ENCODE results near the gene NT5E.

The NT5E gene

GRCh38 chr6:85436939-85437495, 12.9 kb upstream of the NT5E start:
- POLR2A ChIA-PET, result no interaction called here
- CTCF ChIA-PET, result no interaction called here
- TF ChIP-seq CTCF (IDR thresholded peaks at IDR 0.05; ENCODE audit: control extremely low read depth, extremely low read depth, low read depth, missing control alignments), result no peak
- DNase-seq (ENCODE audit: extremely low spot score), result no peak

- CTCF ChIA-PET, result interaction anchor here (0.9 to 3.5 kb wide), 5 partner anchors 13 to 65 kb away, joined by 3 to 16 read pairs (median 4); no protein-coding TSS in a partner anchor
- POLR2A ChIA-PET, result no interaction called here
- no peak for DNase-seq (ENCODE audit: extremely low spot score)
- no peak for TF ChIP-seq CTCF (IDR thresholded peaks at IDR 0.05; ENCODE audit: control extremely low read depth, extremely low read depth, low read depth, missing control alignments)
Measured at GRCh38 chr6:85443349-85444117, 6.3 kb upstream of the NT5E start.

- CTCF ChIA-PET, result interaction anchor here (1.0 to 8.9 kb wide), 11 partner anchors 12 to 226 kb away, joined by 3 to 70 read pairs (median 4); no protein-coding TSS in a partner anchor
- DNase-seq (ENCODE audit: extremely low spot score), result peak; percentile 84
- no peak for TF ChIP-seq CTCF (IDR thresholded peaks at IDR 0.05; ENCODE audit: control extremely low read depth, extremely low read depth, low read depth, missing control alignments)
- POLR2A ChIA-PET, result interaction anchor here (0.6 to 2.1 kb wide), 3 partner anchors 13 to 229 kb away, joined by 3 to 16 read pairs (median 3); no protein-coding TSS in a partner anchor
Measured at GRCh38 chr6:85449388-85449817, 480 bp upstream of the NT5E start.

GRCh38 chr6:85451565-85452306, 1.9 kb downstream of the NT5E start:
- ChIA-PET CTCF (interaction anchor here (0.9 to 8.9 kb wide), 9 partner anchors 9 to 97 kb away, joined by 3 to 70 read pairs (median 4); no protein-coding TSS in a partner anchor), POLR2A (interaction anchor here (0.6 kb wide), 1 partner anchor 210 kb away, joined by 3 read pairs; no protein-coding TSS in a partner anchor)
- no peak for TF ChIP-seq CTCF (IDR thresholded peaks at IDR 0.05; ENCODE audit: control extremely low read depth, extremely low read depth, low read depth, missing control alignments)
- DNase-seq (ENCODE audit: extremely low spot score), result no peak

- no peak for TF ChIP-seq CTCF (IDR thresholded peaks at IDR 0.05; ENCODE audit: control extremely low read depth, extremely low read depth, low read depth, missing control alignments)
- ChIA-PET POLR2A (interaction anchor here (0.5 kb wide), 1 partner anchor 174 kb away, joined by 5 read pairs; no protein-coding TSS in a partner anchor), CTCF (interaction anchor here (0.7 to 8.9 kb wide), 8 partner anchors 8 to 98 kb away, joined by 3 to 70 read pairs (median 4); no protein-coding TSS in a partner anchor)
- DNase-seq (ENCODE audit: extremely low spot score), result no peak
Measured at GRCh38 chr6:85452441-85452881, 2.6 kb downstream of the NT5E start.

GRCh38 chr6:85453052-85453451, 3.2 kb downstream of the NT5E start:
- CTCF ChIA-PET, result interaction anchor here (0.7 to 8.9 kb wide), 5 partner anchors 25 to 98 kb away, joined by 3 to 70 read pairs (median 4); no protein-coding TSS in a partner anchor
- no peak for DNase-seq (ENCODE audit: extremely low spot score)
- no peak for TF ChIP-seq CTCF (IDR thresholded peaks at IDR 0.05; ENCODE audit: control extremely low read depth, extremely low read depth, low read depth, missing control alignments)
- POLR2A ChIA-PET, result interaction anchor here (0.5 kb wide), 1 partner anchor 174 kb away, joined by 5 read pairs; no protein-coding TSS in a partner anchor

Measured in GM10248 (cell line).